ENCODE data around the gene MPV17L2. TPM values are rescaled to one million over a fixed set of nuclear protein-coding genes. Genes with fewer than 3 reads are reported as not detected.

The MPV17L2 gene
- total and polyA plus RNA-seq, 2 experiments from 2014 or later, result 38.2 to 51.7 TPM

DNA sequence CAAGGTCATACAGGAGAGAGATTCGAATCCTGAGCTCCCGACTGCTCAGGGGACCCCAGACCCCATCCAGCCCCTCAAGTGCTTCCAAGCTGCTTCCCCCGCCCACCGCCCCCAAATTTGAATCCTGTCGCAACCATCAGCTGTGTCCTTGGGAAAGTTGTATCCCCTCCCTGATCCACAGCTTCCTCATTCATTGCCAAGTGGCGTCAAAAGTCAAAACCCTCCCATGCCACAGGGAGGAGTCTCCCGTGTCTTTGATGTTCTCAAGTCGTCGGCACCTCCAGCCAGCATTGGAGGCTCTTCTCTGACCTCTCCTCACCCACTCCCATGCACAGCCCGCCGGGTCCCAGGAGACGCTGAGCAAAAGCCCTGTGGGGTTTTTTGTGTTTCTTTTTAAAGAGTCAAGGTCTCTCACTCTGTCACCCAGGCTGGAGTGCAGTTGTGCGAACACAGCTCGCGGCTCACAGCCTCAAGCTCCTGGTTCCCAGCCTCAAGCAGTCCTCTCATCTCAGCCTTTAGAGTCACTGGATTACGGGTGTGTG is 22.2 kb upstream of the MPV17L2 start:
- Histone ChIP-seq H3K9me3 (ENCODE audit: low read depth) (no peaks in the 10 kb centered on the region), H3K27ac (no peak overlapping the region), H3K4me3 (no peak overlapping the region), H3K36me3 (peaks cover 7% of the 10 kb centered on the region), H3K27me3 (peaks cover 18% of the 10 kb centered on the region), H3K4me1 (ENCODE audit: low read depth) (peaks cover 7% of the 10 kb centered on the region)
- TF ChIP-seq, protein P1, sequence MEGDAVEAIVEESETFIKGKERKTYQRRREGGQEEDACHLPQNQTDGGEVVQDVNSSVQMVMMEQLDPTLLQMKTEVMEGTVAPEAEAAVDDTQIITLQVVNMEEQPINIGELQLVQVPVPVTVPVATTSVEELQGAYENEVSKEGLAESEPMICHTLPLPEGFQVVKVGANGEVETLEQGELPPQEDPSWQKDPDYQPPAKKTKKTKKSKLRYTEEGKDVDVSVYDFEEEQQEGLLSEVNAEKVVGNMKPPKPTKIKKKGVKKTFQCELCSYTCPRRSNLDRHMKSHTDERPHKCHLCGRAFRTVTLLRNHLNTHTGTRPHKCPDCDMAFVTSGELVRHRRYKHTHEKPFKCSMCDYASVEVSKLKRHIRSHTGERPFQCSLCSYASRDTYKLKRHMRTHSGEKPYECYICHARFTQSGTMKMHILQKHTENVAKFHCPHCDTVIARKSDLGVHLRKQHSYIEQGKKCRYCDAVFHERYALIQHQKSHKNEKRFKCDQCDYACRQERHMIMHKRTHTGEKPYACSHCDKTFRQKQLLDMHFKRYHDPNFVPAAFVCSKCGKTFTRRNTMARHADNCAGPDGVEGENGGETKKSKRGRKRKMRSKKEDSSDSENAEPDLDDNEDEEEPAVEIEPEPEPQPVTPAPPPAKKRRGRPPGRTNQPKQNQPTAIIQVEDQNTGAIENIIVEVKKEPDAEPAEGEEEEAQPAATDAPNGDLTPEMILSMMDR (IDR thresholded peaks at IDR 0.05; ENCODE audit: low read depth, low read length), result no peak
- peak in 1 of 2 donors; percentile 37 for DNase-seq (ENCODE audit: low read depth in 1 of 2, low spot score in 1 of 2)

- Histone ChIP-seq H3K27ac (no peak overlapping the region), H3K27me3 (peaks cover 18% of the 10 kb centered on the region), H3K36me3 (peaks cover 7% of the 10 kb centered on the region), H3K4me3 (no peak overlapping the region), H3K4me1 (ENCODE audit: low read depth) (peaks cover 7% of the 10 kb centered on the region), H3K9me3 (ENCODE audit: low read depth) (no peaks in the 10 kb centered on the region)
- TF ChIP-seq, protein P1 (IDR thresholded peaks at IDR 0.05; ENCODE audit: low read depth, low read length), result no peak
- DNase-seq (ENCODE audit: low read depth in 1 of 2, low spot score in 1 of 2), result no peak
Observed at GRCh38 chr19:18171605-18172327, 21.3 kb upstream of the MPV17L2 start.

GRCh38 chr19:18172331-18173053 is 20.5 kb upstream of the MPV17L2 start:
- no peaks in the 10 kb centered on the region for H3K9me3 ChIP-seq (ENCODE audit: low read depth)
- peaks cover 18% of the 10 kb centered on the region for H3K27me3 ChIP-seq
- peaks cover 7% of the 10 kb centered on the region for H3K4me1 ChIP-seq (ENCODE audit: low read depth)
- no peak overlapping the region for H3K27ac ChIP-seq
- H3K36me3 ChIP-seq, result no peaks in the 10 kb centered on the region
- no peak overlapping the region for H3K4me3 ChIP-seq
- TF ChIP-seq, protein P1 (IDR thresholded peaks at IDR 0.05; ENCODE audit: low read depth, low read length), result no peak
- DNase-seq (ENCODE audit: low read depth in 1 of 2, low spot score in 1 of 2), result no peak

GRCh38 chr19:18173054-18173571 is 19.9 kb upstream of the MPV17L2 start:
- H3K9me3 ChIP-seq (ENCODE audit: low read depth), result no peaks in the 10 kb centered on the region
- no peak overlapping the region for H3K27ac ChIP-seq
- H3K36me3 ChIP-seq, result no peaks in the 10 kb centered on the region
- TF ChIP-seq, protein P1 (IDR thresholded peaks at IDR 0.05; ENCODE audit: low read depth, low read length), result no peak
- peaks cover 7% of the 10 kb centered on the region for H3K4me1 ChIP-seq (ENCODE audit: low read depth)
- H3K4me3 ChIP-seq, result no peak overlapping the region
- DNase-seq (ENCODE audit: low read depth in 1 of 2, low spot score in 1 of 2), result peak in 1 of 2 donors; percentile 56
- H3K27me3 ChIP-seq, result peaks cover 18% of the 10 kb centered on the region

DNA sequence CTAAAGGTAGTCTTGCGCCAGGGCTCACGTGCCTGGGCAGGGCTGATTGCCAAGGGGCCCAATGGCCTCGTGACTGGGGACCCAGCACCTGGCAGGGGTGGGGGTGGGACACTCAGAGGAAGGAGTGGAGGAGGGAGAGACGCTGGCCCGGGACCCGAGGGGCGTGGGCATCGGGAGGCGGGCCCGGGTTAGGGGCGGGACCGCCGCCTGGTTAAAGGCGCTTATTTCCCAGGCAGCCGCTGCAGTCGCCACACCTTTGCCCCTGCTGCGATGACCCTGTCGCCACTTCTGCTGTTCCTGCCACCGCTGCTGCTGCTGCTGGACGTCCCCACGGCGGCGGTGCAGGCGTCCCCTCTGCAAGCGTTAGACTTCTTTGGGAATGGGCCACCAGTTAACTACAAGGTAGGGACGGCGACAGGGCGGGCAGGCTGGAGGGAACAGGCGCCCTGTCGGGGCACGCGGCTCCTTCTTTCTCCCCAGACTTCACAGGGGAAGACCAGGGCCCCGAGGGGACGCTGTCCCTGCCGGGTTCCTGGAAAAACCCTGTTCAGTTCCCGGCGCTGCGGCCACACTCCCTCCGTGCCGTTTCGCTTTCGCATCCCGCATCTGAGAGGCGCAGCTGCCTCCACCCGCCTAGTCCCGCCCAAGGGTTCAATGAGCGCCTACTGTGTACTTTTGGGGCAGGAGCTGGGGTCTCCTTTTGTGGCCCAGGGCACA is 19.3 kb upstream of the MPV17L2 start, which contains the start of gene IFI30:
IFI30 (plus strand) TSS at position 242 of the 717 bp plus-strand sequence; CDS start at position 271, 29 bp downstream.
- DNase-seq (ENCODE audit: low read depth in 1 of 2, low spot score in 1 of 2), result peak; percentile 56 to 58
- H3K36me3 ChIP-seq, result no peaks in the 10 kb centered on the region
- peak within 1 kb of the TSS; percentile 21 for H3K4me3 ChIP-seq
- peaks cover 7% of the 10 kb centered on the region for H3K4me1 ChIP-seq (ENCODE audit: low read depth)
- no peaks in the 10 kb centered on the region for H3K9me3 ChIP-seq (ENCODE audit: low read depth)
- H3K27me3 ChIP-seq, result peaks cover 18% of the 10 kb centered on the region
- TF ChIP-seq, protein P1 (IDR thresholded peaks at IDR 0.05; ENCODE audit: low read depth, low read length), result no peak
- H3K27ac ChIP-seq, result no peak within 1 kb of the TSS
